Measurements from ENCODE around the gene GALNT16.
"Not testable (repeated sequence)": the region's sequence is repeated elsewhere in the genome, so short reads cannot be mapped to it uniquely, and the experiment has no call there.

GALNT16 gene

DNA sequence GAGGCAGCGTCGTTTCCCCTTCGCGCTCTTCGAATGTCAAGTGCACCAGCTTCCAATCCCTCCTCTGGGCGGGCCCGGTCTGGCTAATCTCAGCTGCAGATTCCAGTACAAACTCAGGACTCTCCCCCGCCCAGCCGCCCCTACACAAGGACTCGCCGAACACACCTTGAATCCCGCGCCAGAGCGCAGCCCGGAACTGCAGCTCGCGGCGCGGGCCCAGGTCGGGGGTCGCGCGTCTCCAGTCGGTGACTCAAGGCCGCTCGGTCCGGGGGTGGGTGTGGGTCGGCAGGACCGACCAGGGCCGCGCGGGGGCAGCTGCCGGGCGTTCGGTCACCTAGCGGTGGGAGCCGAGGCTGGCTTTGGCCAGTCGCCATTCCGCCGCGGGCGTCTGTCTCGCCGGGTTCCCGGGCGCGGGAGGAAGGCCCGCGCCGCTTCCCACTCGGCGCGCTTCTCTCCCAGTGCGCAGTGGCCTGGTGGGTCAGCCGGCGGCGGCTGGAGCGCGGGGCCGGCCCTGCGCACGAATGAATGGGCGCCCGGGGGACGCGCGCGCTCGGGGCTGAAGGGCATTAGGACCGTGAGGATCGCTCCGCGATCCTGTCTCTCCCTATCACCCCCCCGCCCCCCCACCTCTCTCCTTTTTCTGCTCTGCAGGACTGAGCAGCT, at the start of gene GALNT16:
GALNT16 (plus strand) TSS at position 632 of the 663 bp plus-strand sequence. CDS start 133 bp downstream, outside the sequence.
- POLR2A ChIA-PET: no interaction called here
- peak; percentile 39 for DNase-seq (ENCODE audit: extremely low spot score)

DNA sequence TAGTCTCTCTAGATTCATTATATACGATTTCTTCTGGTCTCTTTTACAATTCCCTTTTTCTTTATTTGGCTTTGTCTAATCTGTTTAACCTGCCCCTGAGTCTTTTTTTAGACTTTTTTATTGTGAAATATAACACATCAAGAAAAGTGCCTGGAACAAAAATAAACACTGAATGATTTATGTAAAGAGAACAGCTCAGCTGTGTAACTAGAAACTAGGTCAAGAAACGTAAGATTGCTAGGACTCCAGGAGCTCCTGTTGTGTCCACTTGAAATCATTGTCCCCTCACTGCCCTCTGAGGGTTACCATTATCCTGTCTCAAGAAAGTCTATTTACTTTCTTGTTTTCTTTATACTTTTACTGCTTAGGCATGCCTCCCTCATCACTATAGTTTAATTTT, 45.6 kb upstream of the GALNT16 start:
- DNase-seq (ENCODE audit: extremely low spot score): no peak
- ChIA-PET POLR2A (no interaction called here), CTCF (no interaction called here)
- TF ChIP-seq, protein P1, sequence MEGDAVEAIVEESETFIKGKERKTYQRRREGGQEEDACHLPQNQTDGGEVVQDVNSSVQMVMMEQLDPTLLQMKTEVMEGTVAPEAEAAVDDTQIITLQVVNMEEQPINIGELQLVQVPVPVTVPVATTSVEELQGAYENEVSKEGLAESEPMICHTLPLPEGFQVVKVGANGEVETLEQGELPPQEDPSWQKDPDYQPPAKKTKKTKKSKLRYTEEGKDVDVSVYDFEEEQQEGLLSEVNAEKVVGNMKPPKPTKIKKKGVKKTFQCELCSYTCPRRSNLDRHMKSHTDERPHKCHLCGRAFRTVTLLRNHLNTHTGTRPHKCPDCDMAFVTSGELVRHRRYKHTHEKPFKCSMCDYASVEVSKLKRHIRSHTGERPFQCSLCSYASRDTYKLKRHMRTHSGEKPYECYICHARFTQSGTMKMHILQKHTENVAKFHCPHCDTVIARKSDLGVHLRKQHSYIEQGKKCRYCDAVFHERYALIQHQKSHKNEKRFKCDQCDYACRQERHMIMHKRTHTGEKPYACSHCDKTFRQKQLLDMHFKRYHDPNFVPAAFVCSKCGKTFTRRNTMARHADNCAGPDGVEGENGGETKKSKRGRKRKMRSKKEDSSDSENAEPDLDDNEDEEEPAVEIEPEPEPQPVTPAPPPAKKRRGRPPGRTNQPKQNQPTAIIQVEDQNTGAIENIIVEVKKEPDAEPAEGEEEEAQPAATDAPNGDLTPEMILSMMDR (IDR thresholded peaks at IDR 0.05; ENCODE audit: control extremely low read depth, extremely low read depth, low read depth, missing control alignments): no peak

More for the DNA sequence above, at the start of gene GALNT16:
- TF ChIP-seq, protein P1 (IDR thresholded peaks at IDR 0.05; ENCODE audit: control extremely low read depth, extremely low read depth, low read depth, missing control alignments): no peak
- CTCF ChIA-PET: interaction anchor here (0.7 to 6.7 kb wide), 5 partner anchors 9 to 216 kb away, joined by 3 to 52 read pairs (median 6); no protein-coding TSS in a partner anchor

DNA sequence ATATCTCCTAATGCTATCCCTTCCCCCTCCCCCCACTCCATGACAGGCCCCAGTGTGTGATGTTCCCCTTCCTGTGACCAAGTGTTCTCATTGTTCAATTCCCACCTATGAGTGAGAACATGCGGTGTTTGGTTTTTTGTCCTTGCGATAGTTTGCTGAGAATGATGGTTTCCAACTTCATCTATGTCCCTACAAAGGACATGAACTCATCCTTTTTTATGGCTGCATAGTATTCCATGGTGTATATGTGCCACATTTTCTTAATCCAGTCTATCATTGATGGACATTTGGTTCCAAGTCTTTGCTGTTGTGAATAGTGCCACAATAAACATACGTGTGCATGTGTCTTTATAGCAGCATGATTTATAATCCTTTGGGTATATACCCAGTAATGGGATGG, 42.3 kb upstream of the GALNT16 start:
- CTCF ChIA-PET; DNase-seq (ENCODE audit: extremely low spot score); POLR2A ChIA-PET: not testable (repeated sequence)

DNA sequence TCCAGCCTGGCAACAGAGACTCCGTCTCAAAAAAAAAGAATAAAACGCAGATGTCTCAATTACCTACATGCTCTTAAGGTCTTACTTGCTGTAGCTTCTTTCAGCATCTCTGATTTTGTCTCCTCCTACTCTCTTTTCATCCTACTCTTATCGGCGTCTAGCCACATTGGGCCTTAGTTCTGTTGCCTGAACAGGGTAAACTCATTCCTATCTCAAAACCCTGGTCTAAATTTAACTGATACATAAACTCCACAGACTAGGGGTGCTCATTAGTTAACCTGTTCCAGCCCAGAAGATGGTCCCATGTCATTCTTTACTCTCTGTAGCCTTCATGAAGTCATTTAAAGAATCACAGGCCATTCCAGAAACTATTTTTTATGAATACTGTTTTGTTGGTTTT, 35.0 kb upstream of the GALNT16 start:
- ChIA-PET CTCF (no interaction called here), POLR2A (no interaction called here)
- no peak for DNase-seq (ENCODE audit: extremely low spot score)
- TF ChIP-seq, protein P1 (IDR thresholded peaks at IDR 0.05; ENCODE audit: control extremely low read depth, extremely low read depth, low read depth, missing control alignments): no peak

DNA sequence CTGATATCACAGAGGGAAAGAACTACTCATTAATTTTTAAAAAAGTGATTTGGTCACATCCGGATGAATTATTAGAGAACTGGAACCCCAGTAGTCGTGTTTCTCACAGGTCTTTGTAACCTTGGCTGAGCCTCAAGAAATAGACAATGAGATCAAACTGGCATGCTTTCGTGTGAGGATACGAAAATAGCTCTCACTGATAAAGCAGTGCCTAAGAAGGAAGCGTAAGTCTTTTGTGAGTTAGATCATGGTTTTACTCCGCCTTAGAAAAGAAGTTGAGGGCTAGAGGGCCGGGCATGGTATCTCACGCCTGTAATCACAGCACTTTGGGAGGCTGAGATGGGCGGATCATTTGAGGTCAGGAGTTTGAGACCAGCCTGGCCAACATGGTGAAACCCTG, 33.8 kb upstream of the GALNT16 start:
- no peak for DNase-seq (ENCODE audit: extremely low spot score)
- ChIA-PET POLR2A (no interaction called here), CTCF (interaction anchor here (4.9 kb wide), 1 partner anchor 16 kb away, joined by 21 read pairs; no protein-coding TSS in a partner anchor)
- TF ChIP-seq, protein P1 (IDR thresholded peaks at IDR 0.05; ENCODE audit: control extremely low read depth, extremely low read depth, low read depth, missing control alignments): no peak

DNA sequence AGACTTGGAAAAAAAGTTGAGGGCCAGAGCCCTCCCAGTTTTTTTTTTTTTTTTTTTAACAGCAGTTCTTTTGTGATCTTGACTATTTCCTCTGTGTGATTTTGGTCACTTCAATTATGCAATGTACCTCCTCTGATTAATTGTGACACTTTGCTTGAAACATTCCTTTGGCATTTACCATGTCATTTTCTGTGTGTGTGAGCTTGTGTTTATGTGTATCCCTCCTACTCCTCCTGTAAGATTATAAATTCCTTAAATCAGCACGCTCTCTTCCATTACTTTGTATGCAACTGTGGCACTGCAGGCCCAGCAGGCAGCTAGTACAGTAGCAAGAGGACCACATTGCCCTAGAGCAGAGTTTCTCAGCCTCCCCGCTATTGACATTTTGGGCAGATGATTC, 33.2 kb upstream of the GALNT16 start:
- DNase-seq (ENCODE audit: extremely low spot score): no peak
- POLR2A ChIA-PET: no interaction called here
- CTCF ChIA-PET: interaction anchor here (4.9 kb wide), 1 partner anchor 16 kb away, joined by 21 read pairs; no protein-coding TSS in a partner anchor
- TF ChIP-seq, protein P1 (IDR thresholded peaks at IDR 0.05; ENCODE audit: control extremely low read depth, extremely low read depth, low read depth, missing control alignments): no peak

DNA sequence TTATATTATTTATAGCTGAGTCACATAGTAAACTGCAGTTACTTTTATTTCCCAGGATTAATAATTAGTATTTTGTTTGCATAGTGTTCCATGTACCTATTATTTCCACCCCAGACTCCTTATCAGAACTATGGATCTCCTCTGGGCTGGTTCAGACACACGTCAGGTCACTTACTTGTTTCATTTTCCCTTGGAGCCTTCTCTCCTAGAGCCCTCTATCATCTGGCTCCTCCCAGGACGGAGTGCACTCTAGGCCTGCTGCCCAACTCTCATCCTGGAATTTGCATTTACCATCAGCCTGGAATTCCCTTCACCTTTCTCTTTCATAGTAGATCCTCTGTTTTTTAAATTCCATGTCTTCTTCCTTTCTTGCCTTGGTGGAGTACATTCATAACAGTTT, 28.5 kb upstream of the GALNT16 start:
- ChIA-PET POLR2A (no interaction called here), CTCF (interaction anchor here (0.9 kb wide), 1 partner anchor 102 kb away, joined by 3 read pairs; no protein-coding TSS in a partner anchor)
- no peak for DNase-seq (ENCODE audit: extremely low spot score)
- TF ChIP-seq, protein P1 (IDR thresholded peaks at IDR 0.05; ENCODE audit: control extremely low read depth, extremely low read depth, low read depth, missing control alignments): no peak
